GM21390 (cell line): ENCODE data around the gene KCNQ1OT1.

ENCODE experiments used
- ATAC-seq: cut with Tn5 transposase; IDR thresholded peaks from one replicate; pipeline ENCODE4 v1.9.1; 2021; ENCODE audit not compliant: unreplicated experiment

KCNQ1OT1 gene

GRCh38 chr11:2574043-2574552 is 125.7 kb downstream of the KCNQ1OT1 start:
- no peak for ATAC-seq

- no peak for ATAC-seq
Observed at GRCh38 chr11:2573240-2574042, 126.4 kb downstream of the KCNQ1OT1 start.

GRCh38 chr11:2572491-2573239 is 127.1 kb downstream of the KCNQ1OT1 start:
- no peak for ATAC-seq

GRCh38 chr11:2571598-2572281 is 128.1 kb downstream of the KCNQ1OT1 start:
- no peak for ATAC-seq

GRCh38 chr11:2570841-2571597 is 128.8 kb downstream of the KCNQ1OT1 start:
- ATAC-seq, result no peak

GRCh38 chr11:2570211-2570811 is 129.5 kb downstream of the KCNQ1OT1 start:
- no peak for ATAC-seq

GRCh38 chr11:2569731-2570210 is 130.0 kb downstream of the KCNQ1OT1 start:
- ATAC-seq, result no peak

GRCh38 chr11:2569321-2569721 is 130.5 kb downstream of the KCNQ1OT1 start:
- no peak for ATAC-seq

- ATAC-seq, result no peak
Observed at GRCh38 chr11:2567026-2567671, 132.6 kb downstream of the KCNQ1OT1 start.

- no peak for ATAC-seq
Observed at GRCh38 chr11:2566223-2567025, 133.4 kb downstream of the KCNQ1OT1 start.

- no peak for ATAC-seq
Observed at GRCh38 chr11:2565447-2566222, 134.2 kb downstream of the KCNQ1OT1 start.

GRCh38 chr11:2564588-2565425 is 135.0 kb downstream of the KCNQ1OT1 start:
- no peak for ATAC-seq

GRCh38 chr11:2564008-2564530 is 135.7 kb downstream of the KCNQ1OT1 start:
- no peak for ATAC-seq

GRCh38 chr11:2563213-2564007 is 136.4 kb downstream of the KCNQ1OT1 start:
- ATAC-seq, result no peak

- ATAC-seq, result no peak
Observed at GRCh38 chr11:2562890-2563212, 136.9 kb downstream of the KCNQ1OT1 start.
